ENCODE data around the gene DAB2IP.
"Not testable (repeated sequence)": the region's sequence is repeated elsewhere in the genome, so short reads cannot be mapped to it uniquely, and the experiment has no call there.

Gene DAB2IP

GRCh38 chr9:121781701-121782464 is 130.4 kb downstream of the DAB2IP start:
- no peak for DNase-seq

GRCh38 chr9:121782514-121783110 is 131.2 kb downstream of the DAB2IP start:
- no peak for DNase-seq

DNA sequence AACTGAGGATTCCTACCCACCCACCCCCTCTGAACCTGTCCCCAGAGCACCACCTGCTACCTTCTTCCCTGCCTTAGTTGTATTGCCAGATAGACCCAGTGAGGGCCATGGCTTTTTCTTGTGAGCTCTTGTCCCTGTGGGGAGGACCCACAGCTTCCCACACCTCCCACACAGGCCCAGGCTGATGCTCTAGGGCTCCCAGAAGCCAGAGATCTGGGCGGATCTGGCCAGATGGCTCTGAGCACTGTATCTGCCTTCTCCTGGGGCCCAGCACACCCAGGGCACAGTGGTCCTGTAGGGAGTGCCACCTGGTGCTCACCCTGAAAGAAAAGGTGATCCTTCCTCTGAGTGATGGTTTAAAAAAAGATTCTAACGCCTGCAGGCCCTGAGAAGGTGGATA is 131.7 kb downstream of the DAB2IP start:
- no peak for DNase-seq

DNA sequence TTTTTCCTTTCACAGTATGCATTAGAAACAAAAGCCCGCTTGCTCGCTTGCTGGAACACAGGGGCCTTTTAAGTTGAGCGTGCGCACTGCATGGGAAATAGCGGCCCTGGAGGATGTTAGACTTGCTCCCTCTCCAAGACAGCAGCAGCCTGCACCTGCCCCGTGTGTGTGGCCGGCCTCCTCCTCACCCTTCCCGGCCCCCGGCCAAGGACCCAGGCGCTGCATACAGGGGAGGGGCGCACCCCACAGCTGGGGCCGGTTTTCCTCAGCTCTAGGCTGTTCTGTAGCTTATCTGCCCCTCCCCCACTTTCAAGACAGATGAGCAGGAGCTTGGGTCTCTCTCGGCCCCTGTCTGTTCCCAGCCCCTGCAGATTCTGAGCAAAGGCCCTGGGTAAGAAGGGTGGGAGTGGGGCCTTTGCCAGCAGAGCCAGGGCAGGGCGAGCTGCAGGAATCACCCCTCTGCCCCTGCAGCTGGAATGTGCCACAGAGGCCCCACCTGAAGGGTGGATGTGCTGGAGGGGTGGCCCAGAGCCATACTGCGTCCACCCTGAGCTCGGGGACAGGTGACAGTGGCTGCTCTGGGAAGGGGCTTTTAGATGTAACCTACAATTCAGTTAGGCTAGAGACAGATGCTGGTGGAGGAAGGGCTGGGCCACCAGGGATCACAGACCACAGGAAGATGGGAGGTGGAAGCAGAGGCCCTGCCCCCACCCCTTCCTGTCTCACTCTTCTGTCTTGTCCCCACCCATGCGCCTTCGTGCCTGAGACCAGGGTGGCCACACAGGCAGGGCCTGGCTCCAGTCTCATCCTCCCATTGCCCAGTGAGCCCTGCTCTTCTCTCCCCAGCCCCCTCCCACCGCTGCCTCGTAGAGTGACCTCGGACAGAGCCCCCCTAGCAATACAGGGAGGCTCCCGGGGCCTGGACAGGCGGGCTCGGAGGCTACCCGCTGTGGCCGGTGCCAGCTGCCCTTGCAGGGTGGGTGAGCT is 132.4 kb downstream of the DAB2IP start:
- DNase-seq, result no peak

DNA sequence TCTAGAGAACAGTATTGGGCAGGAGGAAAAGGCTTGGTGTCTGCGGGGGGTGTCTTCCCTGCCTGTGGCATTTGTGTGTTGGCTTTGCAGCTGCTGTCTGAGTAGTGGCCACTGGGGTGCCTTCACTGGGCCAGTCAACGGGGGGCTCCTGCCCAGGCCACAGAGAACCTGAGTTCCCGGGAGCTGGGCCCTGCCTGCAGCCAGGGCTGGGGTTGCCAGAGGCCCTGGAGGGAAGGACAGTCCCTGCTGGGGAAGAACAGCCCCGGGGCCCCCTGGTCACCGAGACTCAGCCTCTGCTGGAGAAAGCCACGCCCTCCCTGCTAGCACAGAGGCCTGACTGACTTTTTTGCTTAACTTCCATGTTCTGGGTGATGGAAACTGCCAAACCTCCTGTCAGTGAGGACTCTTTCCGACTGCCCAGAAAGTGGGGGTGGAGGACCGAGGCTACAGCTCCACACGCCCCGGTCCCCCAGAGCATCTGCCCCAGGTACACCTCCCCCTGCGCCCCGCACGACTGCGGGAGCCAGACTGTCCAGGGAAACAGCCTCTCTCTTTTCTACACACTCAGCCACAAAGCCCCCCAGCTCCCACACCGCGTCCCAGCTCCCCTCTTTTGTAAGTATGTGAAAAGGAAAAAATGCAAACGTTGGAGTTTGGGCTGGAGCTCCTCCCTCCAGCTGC is 133.4 kb downstream of the DAB2IP start:
- DNase-seq, result no peak

GRCh38 chr9:121785673-121786542 is 134.5 kb downstream of the DAB2IP start:
- no peak for DNase-seq

DNA sequence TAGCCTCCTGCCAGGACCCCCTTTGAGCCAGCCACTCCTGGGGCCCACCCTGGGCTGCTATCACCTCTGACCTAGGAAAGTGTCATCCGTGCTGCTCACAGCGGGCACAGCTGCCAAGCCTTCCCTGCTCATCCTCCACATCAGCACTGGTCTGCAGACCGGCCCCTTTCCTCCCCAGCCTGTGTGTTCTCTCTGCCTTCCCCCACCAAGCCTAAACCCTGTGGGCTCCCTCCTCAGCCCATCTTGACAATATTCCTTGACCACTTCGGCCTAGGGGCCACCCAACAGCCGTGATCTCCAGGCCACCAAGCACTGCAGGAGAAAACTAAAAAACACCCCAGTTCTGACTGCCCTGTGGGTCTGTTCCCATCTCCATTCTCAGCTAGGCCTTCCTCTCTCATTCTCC is 135.1 kb downstream of the DAB2IP start:
- DNase-seq, result no peak

- DNase-seq, result no peak
Observed at GRCh38 chr9:121786998-121787422, 135.6 kb downstream of the DAB2IP start.

DNA sequence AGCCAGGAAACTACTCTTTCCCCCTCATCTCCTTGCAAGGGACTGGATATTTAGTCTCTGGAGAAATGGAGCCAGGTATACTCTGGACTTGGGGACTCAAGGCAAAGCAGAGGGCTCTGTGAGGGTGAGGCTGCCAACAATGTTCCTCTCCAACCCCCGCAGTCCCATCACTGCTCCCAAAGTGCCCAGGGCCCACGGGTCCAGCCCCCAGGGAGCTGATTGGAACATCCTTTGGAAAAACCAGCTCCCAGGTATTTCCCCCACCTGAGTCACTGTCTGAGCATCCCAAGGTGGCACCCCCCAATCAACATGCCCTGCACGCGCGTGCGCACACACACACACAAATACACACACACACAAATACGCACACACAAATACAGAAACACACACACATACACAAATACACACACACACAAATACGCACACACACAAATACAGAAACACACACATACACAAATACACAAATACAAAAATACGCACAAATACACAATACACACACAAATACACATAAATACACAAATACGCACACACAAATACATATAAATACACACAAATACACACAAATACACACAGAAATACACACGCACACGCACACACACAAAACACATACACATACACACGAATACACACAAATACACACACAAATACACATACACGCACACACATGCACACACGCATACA is 137.4 kb downstream of the DAB2IP start:
- no peak for DNase-seq

- no peak for DNase-seq
Observed at GRCh38 chr9:121790841-121791240, 139.4 kb downstream of the DAB2IP start.

- not testable (repeated sequence) for DNase-seq
Observed at GRCh38 chr9:121792476-121792875, 141.0 kb downstream of the DAB2IP start.

- DNase-seq, result not testable (repeated sequence)
Observed at GRCh38 chr9:121794334-121794733, 142.9 kb downstream of the DAB2IP start.

GRCh38 chr9:121797081-121797480 is 145.6 kb downstream of the DAB2IP start:
- no peak for DNase-seq

DNA sequence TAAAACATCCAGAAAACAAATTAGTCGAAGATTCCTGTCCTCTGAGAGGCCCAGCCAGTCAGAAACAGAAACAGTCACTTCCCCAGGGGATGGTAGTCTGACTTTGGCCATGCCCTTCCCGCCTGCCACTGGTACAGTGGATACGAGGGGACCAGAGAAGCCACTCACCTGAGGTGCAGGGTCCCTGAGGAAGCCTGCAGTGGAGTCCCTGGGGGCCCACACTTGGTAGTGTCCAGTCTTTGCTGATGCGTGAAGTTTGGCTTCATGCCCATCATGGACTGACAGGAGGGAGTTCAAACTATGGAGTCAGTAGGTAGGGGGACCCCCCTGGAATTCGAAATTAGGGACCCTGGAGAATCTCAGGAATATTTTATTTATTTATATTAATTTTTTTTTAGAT is 147.5 kb downstream of the DAB2IP start:
- no peak for DNase-seq

DNA sequence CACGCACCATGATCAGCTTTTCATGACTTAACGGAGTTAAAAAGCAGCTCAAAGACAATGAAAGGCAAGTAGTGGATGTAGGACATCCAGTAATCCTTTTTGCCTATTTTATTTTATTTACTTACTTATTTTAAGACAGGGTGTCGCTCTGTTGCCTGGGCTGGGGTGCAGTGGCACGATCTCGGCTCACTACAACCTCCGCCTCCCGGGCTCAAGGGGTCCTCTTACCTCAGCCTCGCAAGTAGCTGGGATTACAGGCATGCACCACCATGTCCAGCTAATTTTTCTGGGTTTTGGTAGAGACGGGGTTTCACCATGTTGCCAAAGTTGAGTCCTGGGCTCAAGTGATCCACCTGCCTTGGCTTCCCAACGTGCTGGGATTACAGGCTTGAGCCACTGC is 148.9 kb downstream of the DAB2IP start:
- DNase-seq, result no peak

- DNase-seq, result no peak
Observed at GRCh38 chr9:121801579-121801978, 150.1 kb downstream of the DAB2IP start.

DNA sequence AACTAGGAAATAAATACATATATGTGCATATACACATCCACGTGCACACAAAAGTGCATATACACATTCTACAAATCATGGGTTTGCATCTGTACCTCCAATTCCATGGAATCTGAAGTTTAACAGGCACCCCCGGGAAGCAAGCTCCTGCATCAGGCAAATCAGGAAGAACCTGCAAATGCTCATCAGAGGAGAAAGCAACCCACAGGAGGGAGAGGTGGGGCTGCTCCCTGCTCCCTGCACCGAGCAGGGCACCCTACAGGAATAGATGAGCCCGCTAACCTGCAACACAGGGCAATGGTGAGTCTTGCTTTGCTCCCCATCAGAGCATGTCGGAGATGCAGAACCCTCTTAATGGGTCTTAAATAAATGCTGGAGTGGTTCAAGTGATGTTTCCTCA is 151.3 kb downstream of the DAB2IP start:
- DNase-seq, result no peak

DNA sequence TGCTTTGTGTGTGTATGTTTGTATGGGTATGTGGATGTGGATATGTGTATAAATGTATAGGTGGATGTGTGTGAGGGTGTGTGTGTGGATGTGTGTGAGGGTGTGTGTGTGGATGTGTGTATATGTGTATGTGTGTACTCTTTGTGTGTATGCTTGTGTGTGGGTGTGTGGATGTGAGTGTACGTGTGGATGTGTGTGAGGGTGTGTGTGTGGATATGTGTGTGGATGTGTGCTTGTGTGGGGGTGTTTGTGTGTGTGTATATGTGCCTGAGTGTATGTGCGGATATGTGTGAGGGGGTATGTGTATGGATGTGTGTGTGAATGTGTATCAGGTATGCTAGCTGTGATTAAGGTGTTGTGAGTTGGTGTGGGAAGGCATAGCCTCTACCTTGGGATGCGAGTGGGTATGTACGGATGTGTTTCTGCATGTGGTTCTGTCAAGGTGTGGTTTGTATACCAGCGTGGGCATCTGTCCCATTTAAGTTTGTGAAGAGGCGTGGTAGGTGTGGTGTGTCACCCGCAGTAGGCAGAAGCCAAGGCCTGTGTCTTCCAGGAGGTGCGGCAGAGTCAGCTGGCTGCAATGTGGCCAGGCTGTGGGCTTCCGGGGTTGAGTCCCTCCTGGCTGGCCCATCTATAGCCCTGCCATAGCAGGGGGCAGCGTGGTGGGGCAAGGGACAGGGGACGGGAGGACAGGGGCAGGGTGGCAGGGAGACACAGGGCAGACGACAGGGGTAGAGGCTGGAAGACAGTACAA is 155.8 kb downstream of the DAB2IP start:
- DNase-seq, result no peak

GRCh38 chr9:121807823-121808278 is 156.4 kb downstream of the DAB2IP start:
- no peak for DNase-seq

DNA sequence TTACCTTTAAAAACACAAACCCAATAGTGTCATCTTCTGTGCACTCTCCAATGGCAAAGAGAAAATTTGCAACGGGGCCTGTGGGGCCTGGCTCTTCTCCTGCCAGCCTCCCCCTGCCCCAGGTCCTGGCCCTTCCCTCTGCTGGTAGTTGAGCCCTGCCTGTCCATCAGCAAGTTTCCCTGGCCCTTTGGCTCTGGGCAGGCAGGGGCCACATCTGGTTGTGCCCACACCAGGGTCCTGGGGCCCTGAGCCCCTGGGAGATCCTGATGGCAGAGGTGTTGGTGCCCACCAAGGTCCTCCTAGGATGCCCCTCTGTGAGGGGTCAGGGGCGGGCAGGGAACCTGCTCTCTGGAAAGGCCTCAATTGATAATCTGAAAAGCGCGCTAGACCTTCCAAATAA is 157.3 kb downstream of the DAB2IP start:
- no peak for DNase-seq

Measured in DMS79 (cell line).